HepG2 (cell line): ENCODE results near the gene UBE2C. TPM values are rescaled to one million over a fixed set of nuclear protein-coding genes. Genes with fewer than 3 reads are reported as not detected.

Experiments used
- DR1 ChIP-seq: sonication (generic); formaldehyde crosslinking; IDR thresholded peaks from 2 replicates; pipeline ENCODE4 v1.8.0; 2021; ENCODE audit warnings: mild to moderate bottlenecking, missing genetic modification reagents, inconsistent platforms
- EEA1 ChIP-seq: sonication (generic); formaldehyde crosslinking; IDR thresholded peaks from 2 replicates; pipeline ENCODE4 v1.5.1; 2020; ENCODE audit warnings: mild to moderate bottlenecking, missing genetic modification reagents, borderline replicate concordance
- FOXK2 ChIP-seq: fragments of 450-650 bp; IDR thresholded peaks from 2 replicates; pipeline ENCODE4 v1.6.1; 2016
- HNF1A ChIP-seq, 2 experiments: sonication (generic) in 1 of 2; formaldehyde crosslinking in 1 of 2; IDR thresholded peaks; 2 replicates each; pipeline versions ENCODE4 v1.4.0 to v1.6.1; 2016 to 2020; ENCODE audit warnings: borderline replicate concordance in 1 of 2, low read depth in 1 of 2, mild to moderate bottlenecking in 1 of 2, missing genetic modification reagents in 1 of 2
- HNRNPLL ChIP-seq: fragments of 200-400 bp; formaldehyde crosslinking; IDR thresholded peaks from 2 replicates; pipeline ENCODE4 v1.6.1; 2017; ENCODE audit warnings: mild to moderate bottlenecking, low read depth, low read length; ENCODE audit not compliant: poor library complexity, severe bottlenecking
- HOXA5 ChIP-seq: sonication (generic); formaldehyde crosslinking; IDR thresholded peaks from 2 replicates; pipeline ENCODE4 v1.4.0; 2020; ENCODE audit warnings: missing genetic modification reagents
- MIER3 ChIP-seq: IDR thresholded peaks from 2 replicates; pipeline ENCODE4 v1.6.1; 2016; ENCODE audit warnings: missing compliant biosample characterization, borderline replicate concordance
- NKX3-1 ChIP-seq: sonication (generic); formaldehyde crosslinking; IDR thresholded peaks from 2 replicates; pipeline ENCODE4 v1.5.0; 2020; ENCODE audit warnings: missing genetic modification reagents
- NR2F2 ChIP-seq: IDR thresholded peaks from 2 replicates; pipeline ENCODE4 v1.6.1; 2012; ENCODE audit warnings: low read depth, inconsistent platforms, borderline replicate concordance
- PAWR ChIP-seq: sonication (generic); formaldehyde crosslinking; IDR thresholded peaks from 2 replicates; pipeline ENCODE4 v1.4.0; 2020; ENCODE audit warnings: missing genetic modification reagents, mild to moderate bottlenecking, borderline replicate concordance
- SIN3A ChIP-seq: IDR thresholded peaks from 2 replicates; pipeline ENCODE4 v1.6.1; 2011; ENCODE audit warnings: low read depth, mild to moderate bottlenecking, control low read depth, low read length, borderline replicate concordance
- ZBTB46 ChIP-seq: sonication (generic); formaldehyde crosslinking; IDR thresholded peaks from 2 replicates; pipeline ENCODE4 v1.4.0; 2020; ENCODE audit warnings: mild to moderate bottlenecking, missing genetic modification reagents, borderline replicate concordance
- ZC3H4 ChIP-seq: sonication (generic); formaldehyde crosslinking; IDR thresholded peaks from 2 replicates; pipeline ENCODE4 v1.4.0; 2020; ENCODE audit warnings: missing genetic modification reagents, borderline replicate concordance
- ZNF225 ChIP-seq: sonication (generic); formaldehyde crosslinking; IDR thresholded peaks from 2 replicates; pipeline ENCODE4 v1.4.0; 2020; ENCODE audit warnings: mild to moderate bottlenecking, missing genetic modification reagents
- ZNF441 ChIP-seq: sonication (generic); formaldehyde crosslinking; IDR thresholded peaks from 2 replicates; pipeline ENCODE4 v1.7.0; 2021; ENCODE audit warnings: missing genetic modification reagents, borderline replicate concordance
- ZNF546 ChIP-seq: sonication (generic); formaldehyde crosslinking; conservative IDR thresholded peaks from 2 replicates; pipeline ENCODE4 v1.8.1; 2023; ENCODE audit warnings: mild to moderate bottlenecking, missing genetic modification reagents
- ZNF639 ChIP-seq: conservative IDR thresholded peaks from 2 replicates; pipeline ENCODE4 v1.6.1; 2018; ENCODE audit warnings: missing genetic modification reagents
- ZNF710 ChIP-seq: sonication (generic); formaldehyde crosslinking; IDR thresholded peaks from 2 replicates; pipeline ENCODE4 v1.5.0; 2020; ENCODE audit warnings: mild to moderate bottlenecking, missing genetic modification reagents, borderline replicate concordance
- ZNF761 ChIP-seq: sonication (generic); formaldehyde crosslinking; conservative IDR thresholded peaks from 2 replicates; pipeline ENCODE4 v1.4.0; 2020; ENCODE audit warnings: mild to moderate bottlenecking, missing genetic modification reagents
- polyA plus RNA-seq, 8 experiments: library from polyadenylated mRNA; depleted of rRNA in 3 of 8; stranded (reverse) in 7 of 8; unstranded in 1 of 8; fragments of >200 nt; fragmentation: Illumina TruSeq in 4 of 8; extraction: Trizol in 4 of 8; gene quantifications; 2 replicates each; pipeline versions ENCODE4 v1.2.1 to v1.2.3, GENCODE V29; 2011 to 2016; ENCODE audit warnings: low read depth in 4 of 8, missing spikeins in 1 of 8, mixed read lengths in 1 of 8; ENCODE audit not compliant: insufficient read depth in 1 of 8
- total RNA-seq, 5 experiments: library from RNA; depleted of rRNA; stranded (reverse); fragments of >200 nt; fragmentation: Illumina TruSeq; extraction: Trizol; gene quantifications; 2 replicates each; pipeline ENCODE4 v1.2.3, GENCODE V29; 2016; ENCODE audit warnings: low read depth in 1 of 5

Gene UBE2C
- total and polyA plus RNA-seq, 2 of the 13 experiments (the other 11 are each of a cell fraction or from before 2014, with no cell fraction given), result 100 to 123 TPM

- TF ChIP-seq ZNF639 (CRISPR knock-in tag) (peak; percentile 71; the same call in 1 of the 2 replicates), ZC3H4 (CRISPR knock-in tag) (no peak; the same call in 1 of the 2 replicates), MIER3 (peak; percentile 67; the same call in 1 of the 2 replicates), FOXK2 (peak; percentile 77), ZNF710 (no peak; the same call in none of the 2 replicates), PAWR (no peak), SIN3A (peak; percentile 90), DR1 (peak; percentile 98), ZNF546 (peak; percentile 81; the same call in 1 of the 2 replicates), NR2F2 (peak; percentile 73; the same call in 1 of the 2 replicates), HNRNPLL (peak; percentile 75), ZNF225 (CRISPR knock-in tag) (peak; percentile 51; the same call in 1 of the 2 replicates), ZNF761 (CRISPR knock-in tag) (no peak), ZNF441 (CRISPR knock-in tag) (peak; percentile 81), NKX3-1 (CRISPR knock-in tag) (peak; percentile 50; the same call in 1 of the 2 replicates), HOXA5 (CRISPR knock-in tag) (peak; percentile 87; the same call in 1 of the 2 replicates), EEA1 (0 out of 2 replicates have a peak, but pooled peaks have one; percentile 82), HNF1A (IDR thresholded peaks at IDR 0.05; ENCODE audit: low read depth) (no peak), HNF1A (CRISPR knock-in tag; IDR thresholded peaks at IDR 0.05; ENCODE audit: borderline replicate concordance) (no peak; the same call in 1 of the 2 replicates), ZBTB46 (CRISPR knock-in tag) (no peak)
Observed at GRCh38 chr20:45857114-45857881, 44.9 kb downstream of the UBE2C start, which contains the start of the genes ACOT8 and ZSWIM3 (continued).
